ENCODE results near the gene TRIAP1.
"Not testable (repeated sequence)": the region's sequence is repeated elsewhere in the genome, so short reads cannot be mapped to it uniquely, and the experiment has no call there.

TRIAP1 gene

GRCh38 chr12:120445911-120446843 lies at the start of gene TRIAP1, which contains the start of gene GATC:
Gene TRIAP1 (minus strand): TSS chr12:120446384. CDS start chr12:120446372, 12 bp downstream.
Gene GATC (plus strand): TSS chr12:120446444. CDS start chr12:120446481, 37 bp downstream.
- DNase-seq: peak; percentile 92 to 95

GRCh38 chr12:120495186-120495730 lies 49.1 kb upstream of the TRIAP1 start:
- DNase-seq: no peak

- no peak for DNase-seq
Observed at GRCh38 chr12:120490833-120491512, 44.8 kb upstream of the TRIAP1 start.

- DNase-seq: no peak
Observed at GRCh38 chr12:120490325-120490724, 44.1 kb upstream of the TRIAP1 start.

GRCh38 chr12:120489018-120489417 lies 42.8 kb upstream of the TRIAP1 start:
- DNase-seq: no peak

GRCh38 chr12:120488057-120488640 lies 42.0 kb upstream of the TRIAP1 start:
- no peak for DNase-seq

- not testable (repeated sequence) for DNase-seq
Observed at GRCh38 chr12:120487552-120487951, 41.4 kb upstream of the TRIAP1 start.

GRCh38 chr12:120485961-120486881 lies 40.0 kb upstream of the TRIAP1 start:
- DNase-seq: no peak

- DNase-seq: no peak
Observed at GRCh38 chr12:120483621-120484020, 37.4 kb upstream of the TRIAP1 start.

GRCh38 chr12:120481022-120481767 lies 35.0 kb upstream of the TRIAP1 start:
- no peak for DNase-seq

- no peak for DNase-seq
Observed at GRCh38 chr12:120480211-120480610, 34.0 kb upstream of the TRIAP1 start.

GRCh38 chr12:120479458-120479857 lies 33.3 kb upstream of the TRIAP1 start:
- DNase-seq: no peak

GRCh38 chr12:120475643-120476042 lies 29.5 kb upstream of the TRIAP1 start:
- DNase-seq: no peak

GRCh38 chr12:120474616-120474960 lies 28.4 kb upstream of the TRIAP1 start:
- DNase-seq: no peak

GRCh38 chr12:120473807-120474615 lies 27.8 kb upstream of the TRIAP1 start:
- DNase-seq: no peak

GRCh38 chr12:120472521-120472920 lies 26.3 kb upstream of the TRIAP1 start:
- no peak for DNase-seq

GRCh38 chr12:120470150-120470784 lies 24.1 kb upstream of the TRIAP1 start:
- no peak for DNase-seq

GRCh38 chr12:120469450-120470149 lies 23.4 kb upstream of the TRIAP1 start, which contains the start of gene SRSF9:
Gene SRSF9 (minus strand): TSS chr12:120469748. CDS start chr12:120469609, 139 bp downstream.
- peak; percentile 98 for DNase-seq

- peak in 1 of 2 experiments; percentile 53 for DNase-seq
Observed at GRCh38 chr12:120468821-120469449, 22.8 kb upstream of the TRIAP1 start.
